Neural progenitor cell (in vitro differentiated cells): Measurements from ENCODE around the gene DNAJB11.

Experiments used
- CTCF ChIP-seq: fragments of 200-600 bp; sonication (generic); IDR thresholded peaks from 2 replicates; pipeline ENCODE4 v1.5.1; 2017; ENCODE audit warnings: antibody characterized with exemption, mild to moderate bottlenecking
- EZH2phosphoT487 ChIP-seq: fragments of 200-600 bp; sonication (generic); IDR thresholded peaks from 2 replicates; pipeline ENCODE4 v1.6.1; 2017; ENCODE audit warnings: antibody characterized with exemption

- TF ChIP-seq CTCF (peak; percentile 16), EZH2phosphoT487 (no peak)
Measured at GRCh38 chr3:186529201-186529999, 41.1 kb upstream of the DNAJB11 start.
